Renal cortical epithelial cell (primary cell): ENCODE measurements around the gene FRZB. TPM values are rescaled to one million over a fixed set of nuclear protein-coding genes. Genes with fewer than 3 reads are reported as not detected.

ENCODE experiments used
- DNase-seq: peaks from one replicate; pipeline ENCODE4 v3.0.0-alpha.2; 2011; ENCODE audit warnings: low read depth
- total RNA-seq: library from RNA; depleted of rRNA; stranded (reverse); fragments of >200 nt; gene quantifications from 2 replicates; pipeline ENCODE4 v1.2.3, GENCODE V29; 2014

The FRZB gene
- total RNA-seq, 1 donor from 2014 or later = not detected

- no peak for DNase-seq
These were observed 62.3 kb downstream of the FRZB start for GRCh38 chr2:182804128-182804527.

- DNase-seq = no peak
These were observed 67.7 kb downstream of the FRZB start for GRCh38 chr2:182798736-182799135.

- no peak for DNase-seq
These were observed 74.0 kb downstream of the FRZB start for GRCh38 chr2:182792441-182792840.

GRCh38 chr2:182784777-182785176 is 81.7 kb downstream of the FRZB start:
- peak; percentile 68 for DNase-seq

- DNase-seq = no peak
These were observed 82.3 kb downstream of the FRZB start for GRCh38 chr2:182784058-182784706.

Other genes with a start within 250 kb of the FRZB start
- gene DNAJC10, start 150.4 kb downstream of the FRZB start, total RNA-seq = 202 and 254 TPM in 2 replicates
- 212 and 333 TPM in 2 replicates for gene NCKAP1, start 171.8 kb upstream of the FRZB start, total RNA-seq
- gene DUSP19, start 212.1 kb upstream of the FRZB start, total RNA-seq = 0.87 and 1.8 TPM in 2 replicates